GM23338 (cell line): ENCODE data around the gene TLX1. TPM values are rescaled to one million over a fixed set of nuclear protein-coding genes. Genes with fewer than 3 reads are reported as not detected.

Source experiments
- ATAC-seq: fragments of 200-7000 bp; cut with Tn5 transposase; 3 replicates; pipeline ENCODE4 v1.9.1; 2020
- DNase-seq: peaks from one replicate; pipeline ENCODE4 v3.0.0-alpha.2; 2015; ENCODE audit warnings: low spot score
- H2AFZ ChIP-seq: fragments of 200-600 bp; sonication (generic); 2 replicates; pipeline ENCODE4 v1.8.0; 2016; ENCODE audit warnings: antibody characterized with exemption, mild to moderate bottlenecking, moderate library complexity
- H3F3A ChIP-seq: fragments of 200-600 bp; sonication (generic); replicated peaks from 2 replicates; pipeline ENCODE4 v1.8.0; 2017; ENCODE audit warnings: antibody characterized with exemption, mixed run types, low read depth
- H3K27ac ChIP-seq: fragments of 200-600 bp; sonication (generic); 2 replicates; pipeline ENCODE4 v1.6.1; 2016; ENCODE audit warnings: low read depth
- H3K27me3 ChIP-seq: fragments of 200-600 bp; sonication (generic); 2 replicates; pipeline ENCODE4 v1.8.0; 2016; ENCODE audit warnings: mild to moderate bottlenecking, mixed run types, moderate library complexity; ENCODE audit not compliant: insufficient read depth
- H3K36me3 ChIP-seq: fragments of 200-600 bp; sonication (generic); 2 replicates; pipeline ENCODE4 v1.8.0; 2016; ENCODE audit warnings: mild to moderate bottlenecking; ENCODE audit not compliant: insufficient read depth
- H3K4me1 ChIP-seq: fragments of 200-600 bp; sonication (generic); 2 replicates; pipeline ENCODE4 v1.8.0; 2016; ENCODE audit warnings: mild to moderate bottlenecking, moderate library complexity; ENCODE audit not compliant: insufficient read depth
- H3K4me2 ChIP-seq: fragments of 200-600 bp; sonication (generic); 2 replicates; pipeline ENCODE4 v1.7.1; 2017; ENCODE audit warnings: mixed run types
- H3K4me3 ChIP-seq: fragments of 200-600 bp; sonication (generic); 2 replicates; pipeline ENCODE4 v1.6.1; 2016; ENCODE audit warnings: mixed run types
- H3K79me2 ChIP-seq: fragments of 200-600 bp; sonication (generic); replicated peaks from 2 replicates; pipeline ENCODE4 v1.8.0; 2017; ENCODE audit warnings: mild to moderate bottlenecking; ENCODE audit not compliant: insufficient read depth
- H3K9me2 ChIP-seq: fragments of 200-600 bp; sonication (generic); 2 replicates; pipeline ENCODE4 v1.8.0; 2017; ENCODE audit not compliant: insufficient read depth
- H4K20me1 ChIP-seq: fragments of 200-600 bp; sonication (generic); replicated peaks from 2 replicates; pipeline ENCODE4 v1.8.0; 2017; ENCODE audit warnings: mild to moderate bottlenecking; ENCODE audit not compliant: insufficient read depth
- H3K27ac Mint-ChIP-seq: 2 replicates; pipeline ENCODE4 v1.8.0; 2020; ENCODE audit warnings: inconsistent platforms, mild to moderate bottlenecking, moderate library complexity, mixed read lengths
- H3K27me3 Mint-ChIP-seq: 3 replicates; pipeline ENCODE4 v1.8.0; 2022; ENCODE audit warnings: low read depth, mild to moderate bottlenecking, moderate library complexity, mixed read lengths, inconsistent platforms; ENCODE audit not compliant: insufficient read depth, poor library complexity
- H3K36me3 Mint-ChIP-seq: 3 replicates; pipeline ENCODE4 v1.8.0; 2021; ENCODE audit warnings: low read depth, mild to moderate bottlenecking, inconsistent platforms, moderate library complexity, mixed read lengths
- H3K4me1 Mint-ChIP-seq: 3 replicates; pipeline ENCODE4 v1.8.0; 2020; ENCODE audit warnings: mild to moderate bottlenecking, inconsistent platforms, mixed read lengths
- H3K4me3 Mint-ChIP-seq: 3 replicates; pipeline ENCODE4 v1.8.0; 2021; ENCODE audit warnings: moderate library complexity, mild to moderate bottlenecking, inconsistent platforms, mixed read lengths
- H3K9me3 Mint-ChIP-seq: 3 replicates; pipeline ENCODE4 v1.8.0; 2020; ENCODE audit warnings: moderate library complexity, mild to moderate bottlenecking, inconsistent platforms, mixed read lengths
- CREB1 ChIP-seq: fragments of 250-450 bp; sonication (Bioruptor Pico); IDR thresholded peaks from 2 replicates; pipeline ENCODE4 v1.5.0; 2020; ENCODE audit warnings: low read depth, mild to moderate bottlenecking, moderate library complexity
- EZH2 ChIP-seq: fragments of 200-600 bp; sonication (generic); IDR thresholded peaks from one replicate; pipeline ENCODE4 v1.8.0; 2017; ENCODE audit warnings: antibody characterized with exemption, mild to moderate bottlenecking, low read depth; ENCODE audit not compliant: unreplicated experiment
- EZH2phosphoT487 ChIP-seq: fragments of 200-600 bp; sonication (generic); IDR thresholded peaks from one replicate; pipeline ENCODE4 v1.8.1; 2018; ENCODE audit warnings: antibody characterized with exemption; ENCODE audit not compliant: unreplicated experiment
- ZNF114 ChIP-seq: fragments of 250-450 bp; sonication (Bioruptor Pico); IDR thresholded peaks from 2 replicates; pipeline ENCODE4 v1.5.0; 2020; ENCODE audit warnings: mild to moderate bottlenecking, moderate library complexity
- ZNF331 ChIP-seq: fragments of 250-450 bp; sonication (Bioruptor Pico); IDR thresholded peaks from 2 replicates; pipeline ENCODE4 v1.5.0; 2020; ENCODE audit warnings: low read depth, mild to moderate bottlenecking, moderate library complexity
- ZNF462 ChIP-seq: fragments of 250-450 bp; sonication (Bioruptor Pico); IDR thresholded peaks from 2 replicates; pipeline ENCODE4 v1.5.0; 2020; ENCODE audit warnings: mild to moderate bottlenecking, moderate library complexity
- polyA plus RNA-seq: library from polyadenylated mRNA; unstranded; fragments of >200 nt; fragmentation: Nextera tagmentation; extraction: Ambion mirVana; gene quantifications from 2 replicates; pipeline ENCODE4 v1.2.1, GENCODE V29; 2016
- total RNA-seq: library from RNA; depleted of rRNA; stranded (reverse); fragments of >200 nt; shearing (Covaris generic); gene quantifications from 2 replicates; pipeline ENCODE4 v1.2.3, GENCODE V29; 2014
- TF ChIP-seq, protein P1 (sequence below): IDR thresholded peaks from one replicate; pipeline ENCODE4 v1.6.1; 2018; ENCODE audit warnings: antibody characterized with exemption; ENCODE audit not compliant: unreplicated experiment

Gene TLX1
- total and polyA plus RNA-seq, 2 experiments from 2014 or later = not detected

DNA sequence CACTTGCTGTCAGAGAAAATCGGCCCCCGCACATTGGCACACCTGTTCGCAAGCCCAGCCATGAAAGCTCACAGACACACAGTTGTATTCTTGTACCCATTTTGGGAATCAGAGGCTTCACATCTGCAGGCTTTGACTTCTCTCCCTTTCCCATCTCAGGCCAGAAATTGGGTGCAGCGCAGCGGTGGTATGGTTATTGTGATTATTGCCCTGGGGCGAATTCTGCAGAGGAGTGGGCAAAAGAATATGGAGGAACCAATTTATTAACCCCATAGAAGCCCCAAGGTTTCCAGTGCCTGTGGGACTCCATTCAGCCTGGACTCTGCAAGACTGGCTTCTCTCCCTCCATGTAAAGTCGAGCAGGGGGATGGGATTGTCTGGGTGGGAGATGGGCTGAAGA, 14.0 kb downstream of the TLX1 start:
- no peaks in the 10 kb centered on the region for H3K9me2 ChIP-seq
- ATAC-seq = no peak
- Mint-ChIP-seq H3K36me3 (no peaks in the 10 kb centered on the region), H3K27me3 (peaks cover 97% of the 10 kb centered on the region), H3K27ac (no peak overlapping the region), H3K9me3 (peaks cover 3% of the 10 kb centered on the region; the same call in 2 of the 3 replicates), H3K4me3 (no peak overlapping the region), H3K4me1 (peaks cover 9% of the 10 kb centered on the region; the same call in 2 of the 3 replicates)
- H2AFZ ChIP-seq = no peak overlapping the region
- H3K27ac ChIP-seq = no peak overlapping the region
- no peak overlapping the region for H3K4me2 ChIP-seq
- H3K4me1 ChIP-seq = peaks cover 13% of the 10 kb centered on the region; the same call in 1 of the 2 replicates
- no peak overlapping the region for H3K4me3 ChIP-seq
- H3K36me3 ChIP-seq = no peaks in the 10 kb centered on the region
- peaks cover 16% of the 10 kb centered on the region for H4K20me1 ChIP-seq
- TF ChIP-seq CREB1 (CRISPR knock-in tag) (no peak), EZH2 (no peak)
- H3K79me2 ChIP-seq = no peaks in the 10 kb centered on the region
- H3F3A ChIP-seq = peaks cover 5% of the 10 kb centered on the region; the same call in 1 of the 2 replicates
- peaks cover 100% of the 10 kb centered on the region for H3K27me3 ChIP-seq
- no peak for DNase-seq

DNA sequence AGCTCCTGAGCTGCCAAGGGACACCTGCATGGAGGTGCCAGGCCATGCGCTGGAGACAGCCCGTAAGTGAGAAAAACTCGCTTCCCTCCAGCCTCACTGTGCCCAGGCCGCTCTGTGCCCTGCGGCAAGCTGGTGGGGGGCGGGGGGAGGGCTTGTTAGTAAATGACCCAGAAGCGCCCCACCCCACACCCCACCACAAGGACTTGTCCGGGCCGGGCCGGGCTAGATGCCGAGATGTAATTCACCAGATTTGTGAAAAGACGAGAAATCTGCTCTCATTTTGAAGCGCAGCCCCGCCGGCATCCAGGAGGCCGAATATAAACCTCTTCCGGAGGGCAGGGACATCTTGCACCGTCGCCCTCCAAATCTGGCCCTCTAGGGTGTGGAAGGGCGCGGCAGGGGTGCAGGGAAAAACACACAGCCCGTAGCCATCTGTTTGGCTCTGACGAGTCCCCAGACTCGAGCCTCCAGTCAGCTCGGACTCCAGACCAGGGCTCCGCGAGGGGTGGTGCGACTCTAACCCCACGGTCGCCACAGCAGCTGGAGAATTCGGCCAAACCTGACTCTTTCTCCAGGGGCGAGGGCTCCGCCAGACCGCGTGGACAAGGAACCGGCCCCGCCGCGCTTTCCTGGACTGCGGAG, 14.8 kb downstream of the TLX1 start:
- no peaks in the 10 kb centered on the region for H3K79me2 ChIP-seq
- H3K4me1 ChIP-seq = peaks cover 13% of the 10 kb centered on the region; the same call in 1 of the 2 replicates
- peaks cover 5% of the 10 kb centered on the region; the same call in 1 of the 2 replicates for H3F3A ChIP-seq
- H2AFZ ChIP-seq = no peak overlapping the region; the same call in 1 of the 2 replicates
- Mint-ChIP-seq H3K27me3 (peaks cover 96% of the 10 kb centered on the region), H3K9me3 (peaks cover 3% of the 10 kb centered on the region; the same call in 2 of the 3 replicates), H3K36me3 (no peaks in the 10 kb centered on the region), H3K4me1 (peaks cover 4% of the 10 kb centered on the region; the same call in 2 of the 3 replicates), H3K27ac (no peak overlapping the region), H3K4me3 (peak overlapping the region; percentile 53)
- H3K36me3 ChIP-seq = no peaks in the 10 kb centered on the region
- peak overlapping the region; percentile 53; the same call in 1 of the 2 replicates for H3K4me3 ChIP-seq
- peaks cover 100% of the 10 kb centered on the region for H3K27me3 ChIP-seq
- no peak overlapping the region for H3K27ac ChIP-seq
- ATAC-seq (no peak; the same call in 2 of the 3 replicates), DNase-seq (no peak)
- H3K9me2 ChIP-seq = no peaks in the 10 kb centered on the region
- peak overlapping the region; percentile 82; the same call in 1 of the 2 replicates for H3K4me2 ChIP-seq
- peaks cover 16% of the 10 kb centered on the region for H4K20me1 ChIP-seq
- peak; percentile 83 for TF ChIP-seq EZH2
- TF ChIP-seq EZH2phosphoT487 = peak; percentile 60
- TF ChIP-seq ZNF462 (CRISPR knock-in tag) = no peak
- no peak for TF ChIP-seq ZNF114 (CRISPR knock-in tag)
- no peak for TF ChIP-seq ZNF331 (CRISPR knock-in tag)
- TF ChIP-seq, protein P1, sequence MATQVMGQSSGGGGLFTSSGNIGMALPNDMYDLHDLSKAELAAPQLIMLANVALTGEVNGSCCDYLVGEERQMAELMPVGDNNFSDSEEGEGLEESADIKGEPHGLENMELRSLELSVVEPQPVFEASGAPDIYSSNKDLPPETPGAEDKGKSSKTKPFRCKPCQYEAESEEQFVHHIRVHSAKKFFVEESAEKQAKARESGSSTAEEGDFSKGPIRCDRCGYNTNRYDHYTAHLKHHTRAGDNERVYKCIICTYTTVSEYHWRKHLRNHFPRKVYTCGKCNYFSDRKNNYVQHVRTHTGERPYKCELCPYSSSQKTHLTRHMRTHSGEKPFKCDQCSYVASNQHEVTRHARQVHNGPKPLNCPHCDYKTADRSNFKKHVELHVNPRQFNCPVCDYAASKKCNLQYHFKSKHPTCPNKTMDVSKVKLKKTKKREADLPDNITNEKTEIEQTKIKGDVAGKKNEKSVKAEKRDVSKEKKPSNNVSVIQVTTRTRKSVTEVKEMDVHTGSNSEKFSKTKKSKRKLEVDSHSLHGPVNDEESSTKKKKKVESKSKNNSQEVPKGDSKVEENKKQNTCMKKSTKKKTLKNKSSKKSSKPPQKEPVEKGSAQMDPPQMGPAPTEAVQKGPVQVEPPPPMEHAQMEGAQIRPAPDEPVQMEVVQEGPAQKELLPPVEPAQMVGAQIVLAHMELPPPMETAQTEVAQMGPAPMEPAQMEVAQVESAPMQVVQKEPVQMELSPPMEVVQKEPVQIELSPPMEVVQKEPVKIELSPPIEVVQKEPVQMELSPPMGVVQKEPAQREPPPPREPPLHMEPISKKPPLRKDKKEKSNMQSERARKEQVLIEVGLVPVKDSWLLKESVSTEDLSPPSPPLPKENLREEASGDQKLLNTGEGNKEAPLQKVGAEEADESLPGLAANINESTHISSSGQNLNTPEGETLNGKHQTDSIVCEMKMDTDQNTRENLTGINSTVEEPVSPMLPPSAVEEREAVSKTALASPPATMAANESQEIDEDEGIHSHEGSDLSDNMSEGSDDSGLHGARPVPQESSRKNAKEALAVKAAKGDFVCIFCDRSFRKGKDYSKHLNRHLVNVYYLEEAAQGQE = no peak
